Measurements from ENCODE around the gene GFAP.

DNA sequence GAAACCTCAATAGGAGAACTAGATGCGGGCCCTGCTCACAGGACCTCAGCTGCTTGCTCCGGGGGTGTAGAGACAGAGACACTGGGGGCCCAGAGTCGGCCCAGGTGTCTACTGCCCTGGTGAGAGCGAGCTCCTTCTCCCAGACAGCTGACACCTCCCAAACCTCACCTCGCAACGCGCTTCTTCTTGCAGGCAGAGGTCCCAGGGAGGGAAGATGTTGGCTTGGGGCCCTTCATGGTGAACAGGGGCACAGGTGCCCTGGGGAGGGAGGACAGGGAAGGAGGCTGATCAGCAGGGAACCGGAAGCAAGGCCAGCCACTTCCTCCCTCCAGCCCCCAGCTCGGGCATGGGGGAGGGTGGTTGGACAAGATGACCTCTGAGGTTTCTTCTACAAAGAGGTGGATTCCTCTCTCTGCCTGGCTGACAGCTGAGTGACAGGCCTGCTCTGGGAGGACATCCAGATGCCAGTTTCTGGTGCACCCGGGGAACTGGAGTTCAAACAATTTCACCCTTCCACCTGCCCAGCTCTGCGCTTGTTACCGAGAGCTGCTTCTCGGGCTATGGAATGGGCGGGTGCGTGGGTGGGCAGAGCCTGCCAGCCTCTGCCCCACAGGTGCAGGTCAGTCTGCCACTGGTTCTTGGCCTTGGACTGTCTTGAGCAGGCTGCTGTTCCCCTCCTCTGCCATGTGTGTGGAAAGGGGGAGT lies 11.7 kb upstream of the GFAP start:
- TF ChIP-seq POLR2A (IDR thresholded peaks at IDR 0.05) (no peak), CTCF (IDR thresholded peaks at IDR 0.05) (no peak)
